IMR-90 (cell line): ENCODE results near the gene ERC2.

Experiments
- CTCF ChIP-seq: conservative IDR thresholded peaks from 2 replicates; pipeline ENCODE4 v1.5.1; 2012; ENCODE audit warnings: mild to moderate bottlenecking, low read depth, low read length, improper control_type of control experiment
- FOS ChIP-seq: fragments of 150-350 bp; IDR thresholded peaks from 2 replicates; pipeline ENCODE4 v1.6.1; 2016; ENCODE audit warnings: low read depth, low read length
- MAFK ChIP-seq: IDR thresholded peaks from 2 replicates; pipeline ENCODE4 v1.6.1; 2012; ENCODE audit warnings: low read depth, low read length, improper control_type of control experiment
- NFE2L2 ChIP-seq: fragments of 150-350 bp; IDR thresholded peaks from 2 replicates; pipeline ENCODE4 v1.6.1; 2016; ENCODE audit warnings: low read depth, mild to moderate bottlenecking, low read length
- POLR2A ChIP-seq: IDR thresholded peaks from 2 replicates; pipeline ENCODE4 v1.6.1; 2012; ENCODE audit warnings: mild to moderate bottlenecking, low read depth, low read length
- RFX5 ChIP-seq: IDR thresholded peaks from 2 replicates; pipeline ENCODE4 v1.8.0; 2012; ENCODE audit warnings: low read depth, mild to moderate bottlenecking, low read length, moderate library complexity
- SMC3 ChIP-seq: fragments of 150-350 bp; IDR thresholded peaks from 2 replicates; pipeline ENCODE4 v1.6.1; 2016; ENCODE audit warnings: low read depth, mild to moderate bottlenecking, antibody characterized with exemption, low read length, moderate library complexity

GRCh38 chr3:56190130-56190529, 278.1 kb downstream of the ERC2 start:
- TF ChIP-seq CTCF: no peak
- TF ChIP-seq POLR2A: no peak
- no peak for TF ChIP-seq RFX5
- no peak for TF ChIP-seq NFE2L2
- no peak for TF ChIP-seq MAFK
- TF ChIP-seq SMC3: no peak
- TF ChIP-seq FOS: no peak
